ENCODE results near the gene CCNDBP1. TPM values are rescaled to one million over a fixed set of nuclear protein-coding genes. Genes with fewer than 3 reads are reported as not detected.

The CCNDBP1 gene
- total and polyA plus RNA-seq, 2 experiments from 2014 or later: 77.4 to 82.4 TPM

GRCh38 chr15:43212299-43212698 lies 27.1 kb downstream of the CCNDBP1 start:
- DNase-seq (ENCODE audit: low read depth in 1 of 2, low spot score in 1 of 2): no peak
- Histone ChIP-seq H3K9me3 (ENCODE audit: low read depth) (no peaks in the 10 kb centered on the region), H3K27ac (no peak overlapping the region), H3K27me3 (no peaks in the 10 kb centered on the region), H3K36me3 (no peaks in the 10 kb centered on the region), H3K4me1 (ENCODE audit: low read depth) (peaks cover 4% of the 10 kb centered on the region), H3K4me3 (no peak overlapping the region)
- no peak for TF ChIP-seq CTCF (IDR thresholded peaks at IDR 0.05; ENCODE audit: low read depth, low read length)

DNA sequence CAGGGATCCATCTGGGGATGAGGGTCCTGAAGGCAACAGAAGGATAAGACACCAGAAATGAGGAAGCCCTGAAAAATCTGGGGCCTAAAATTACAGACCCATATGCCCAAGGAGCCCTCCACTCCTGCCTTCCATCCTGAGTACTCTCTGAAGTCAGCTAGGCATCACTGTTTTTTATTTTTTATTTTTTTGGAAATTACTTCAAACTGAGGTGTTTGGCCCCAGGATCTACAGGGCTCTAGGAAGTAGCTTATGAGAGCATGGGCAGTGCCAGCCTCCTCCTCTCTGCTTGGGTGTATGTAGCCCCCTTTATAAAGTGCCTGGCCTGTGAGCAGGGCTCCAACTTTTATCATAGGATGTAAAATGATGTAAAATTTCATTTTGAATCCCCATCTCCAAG lies 27.7 kb downstream of the CCNDBP1 start:
- no peaks in the 10 kb centered on the region for H3K27me3 ChIP-seq
- no peak overlapping the region for H3K4me3 ChIP-seq
- no peak for TF ChIP-seq CTCF (IDR thresholded peaks at IDR 0.05; ENCODE audit: low read depth, low read length)
- DNase-seq (ENCODE audit: low read depth in 1 of 2, low spot score in 1 of 2): no peak
- no peak overlapping the region for H3K27ac ChIP-seq
- H3K9me3 ChIP-seq (ENCODE audit: low read depth): no peaks in the 10 kb centered on the region
- no peaks in the 10 kb centered on the region for H3K36me3 ChIP-seq
- peaks cover 4% of the 10 kb centered on the region for H3K4me1 ChIP-seq (ENCODE audit: low read depth)

GRCh38 chr15:43213466-43213865 lies 28.3 kb downstream of the CCNDBP1 start:
- Histone ChIP-seq H3K36me3 (no peaks in the 10 kb centered on the region), H3K4me1 (ENCODE audit: low read depth) (peaks cover 4% of the 10 kb centered on the region), H3K27me3 (no peaks in the 10 kb centered on the region), H3K4me3 (no peak overlapping the region), H3K9me3 (ENCODE audit: low read depth) (no peaks in the 10 kb centered on the region), H3K27ac (no peak overlapping the region)
- TF ChIP-seq CTCF (IDR thresholded peaks at IDR 0.05; ENCODE audit: low read depth, low read length): no peak
- DNase-seq (ENCODE audit: low read depth in 1 of 2, low spot score in 1 of 2): no peak

- DNase-seq (ENCODE audit: low read depth in 1 of 2, low spot score in 1 of 2): no peak
- no peaks in the 10 kb centered on the region for H3K27me3 ChIP-seq
These were observed 29.0 kb downstream of the CCNDBP1 start for GRCh38 chr15:43214169-43214568.

DNA sequence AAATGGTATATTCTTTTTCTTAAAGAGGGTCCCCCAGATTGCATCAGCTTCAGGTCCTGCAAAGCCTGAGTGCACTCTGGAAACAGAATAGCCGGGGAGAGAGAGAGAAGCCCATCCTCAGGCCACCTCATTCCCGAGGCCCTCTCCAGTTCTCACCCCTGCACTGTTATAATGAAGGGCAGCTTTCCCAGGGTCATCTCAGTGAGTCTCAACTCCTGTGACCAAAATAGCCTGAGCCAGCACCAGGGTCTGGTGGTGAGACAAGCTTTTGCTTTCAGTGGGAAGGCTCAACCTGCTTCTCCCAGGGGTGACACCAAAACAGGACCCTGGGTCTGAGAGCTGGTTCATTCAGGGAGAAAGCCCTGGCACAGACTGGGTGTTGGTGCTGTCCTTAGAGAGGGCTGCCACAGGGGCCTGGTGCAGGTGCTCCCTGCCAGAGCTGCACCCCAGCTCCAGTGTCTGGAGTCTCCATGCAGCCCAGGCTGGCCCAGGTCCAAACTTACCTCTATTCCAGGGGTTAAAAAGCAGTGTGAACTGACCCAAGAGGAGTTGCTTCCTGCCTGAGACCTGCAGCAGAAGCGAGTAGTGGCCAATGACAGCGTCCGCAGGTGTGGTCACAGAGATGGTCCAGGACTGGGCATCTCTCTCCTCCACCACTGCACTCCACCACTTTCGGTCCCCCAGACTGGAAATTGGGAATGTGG lies 29.5 kb downstream of the CCNDBP1 start:
- H3K4me3 ChIP-seq: no peak overlapping the region
- H3K9me3 ChIP-seq (ENCODE audit: low read depth): no peaks in the 10 kb centered on the region
- no peaks in the 10 kb centered on the region for H3K27me3 ChIP-seq
- TF ChIP-seq CTCF (IDR thresholded peaks at IDR 0.05; ENCODE audit: low read depth, low read length): no peak
- no peaks in the 10 kb centered on the region for H3K36me3 ChIP-seq
- peak overlapping the region; percentile 61 for H3K27ac ChIP-seq
- H3K4me1 ChIP-seq (ENCODE audit: low read depth): peaks cover 4% of the 10 kb centered on the region
- DNase-seq (ENCODE audit: low read depth in 1 of 2, low spot score in 1 of 2): peak in 1 of 2 donors; percentile 60

More at GRCh38 chr15:43214169-43214568, 29.0 kb downstream of the CCNDBP1 start:
- no peaks in the 10 kb centered on the region for H3K9me3 ChIP-seq (ENCODE audit: low read depth)
- H3K4me1 ChIP-seq (ENCODE audit: low read depth): peaks cover 4% of the 10 kb centered on the region
- no peak for TF ChIP-seq CTCF (IDR thresholded peaks at IDR 0.05; ENCODE audit: low read depth, low read length)
- no peak overlapping the region for H3K27ac ChIP-seq
- no peaks in the 10 kb centered on the region for H3K36me3 ChIP-seq
- H3K4me3 ChIP-seq: no peak overlapping the region
